GM23248 (cell line): ENCODE data around the gene PODXL.

ENCODE experiments used
- EZH2 ChIP-seq: fragments of 200-600 bp; sonication (generic); IDR thresholded peaks from 2 replicates; pipeline ENCODE4 v1.6.1; 2018; ENCODE audit warnings: antibody characterized with exemption, mild to moderate bottlenecking; ENCODE audit not compliant: insufficient read depth, poor library complexity, severe bottlenecking
- EZH2phosphoT487 ChIP-seq: fragments of 200-600 bp; sonication (generic); IDR thresholded peaks from 2 replicates; pipeline ENCODE4 v1.6.1; 2018; ENCODE audit warnings: antibody characterized with exemption, moderate library complexity, mild to moderate bottlenecking, low read depth; ENCODE audit not compliant: insufficient read depth

DNA sequence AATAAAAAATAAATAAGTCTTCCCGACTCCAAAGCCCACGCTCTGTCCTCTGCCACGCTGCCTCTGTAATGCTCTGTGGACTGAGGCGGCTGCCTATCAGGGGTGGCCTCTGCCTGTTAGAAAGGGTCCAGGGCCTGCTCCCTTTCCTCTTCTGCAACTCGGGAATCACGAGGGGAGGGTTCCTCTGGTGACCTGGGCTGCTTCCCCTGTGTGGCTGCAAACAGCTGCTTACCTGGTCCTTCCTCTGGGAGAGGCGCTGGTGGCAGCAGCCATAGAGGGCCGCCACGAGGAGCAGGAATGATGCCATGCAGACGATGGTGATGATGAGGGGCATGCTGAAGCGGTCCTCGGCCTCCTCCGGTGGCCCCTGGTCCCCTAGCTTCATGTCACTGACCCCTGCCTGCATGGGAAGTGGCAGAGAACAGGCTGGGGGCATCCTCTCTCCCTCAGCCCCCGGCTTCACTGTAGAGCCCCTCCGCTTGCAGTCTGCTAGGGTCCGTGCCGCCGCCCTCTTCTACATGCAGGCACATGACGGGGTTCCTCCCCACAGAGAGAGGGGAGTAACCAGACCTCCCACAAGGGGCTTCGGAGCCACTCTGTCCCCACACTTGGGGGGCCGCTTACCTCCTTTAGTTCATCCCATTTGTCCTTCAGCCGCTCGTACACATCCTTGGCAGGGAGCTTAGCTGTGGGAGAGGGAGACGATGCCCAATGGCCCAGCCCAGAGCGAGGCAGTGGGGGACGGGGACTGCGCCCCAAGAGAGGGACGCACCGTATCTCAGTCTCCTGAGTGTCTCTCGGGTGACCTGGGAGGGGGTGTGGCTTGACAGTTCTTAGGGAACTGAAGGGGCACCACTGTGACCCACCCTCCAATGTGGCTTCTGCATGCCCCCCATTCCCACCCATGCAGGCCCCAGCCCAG, 50.5 kb downstream of the PODXL start:
- TF ChIP-seq EZH2 = no peak
- TF ChIP-seq EZH2phosphoT487 = no peak
